Tibial nerve (tissue), 3 donors: ENCODE results near the gene NPHP3.

ENCODE experiments used
- CTCF ChIP-seq, 5 experiments: fragments of 200-600 bp in 3 of 5; fragments of 450-650 bp in 2 of 5; sonication (generic) in 3 of 5; IDR thresholded peaks; one replicate each; pipeline ENCODE4 v1.5.1; 2016 to 2019; ENCODE audit warnings: antibody characterized with exemption in 5 of 5, mild to moderate bottlenecking in 3 of 5, moderate library complexity in 2 of 5
- POLR2A ChIP-seq, 2 donors: fragments of 450-650 bp; IDR thresholded peaks; one replicate each; pipeline ENCODE4 v1.6.1; 2017; ENCODE audit warnings: antibody characterized with exemption in 2 of 2, mild to moderate bottlenecking in 2 of 2, moderate library complexity in 2 of 2

- TF ChIP-seq POLR2A (IDR thresholded peaks at IDR 0.05), result no peak
- TF ChIP-seq CTCF (IDR thresholded peaks at IDR 0.05), result no peak
Measured at GRCh38 chr3:132694991-132695390, 27.2 kb downstream of the NPHP3 start.
